GM12801 (cell line): Measurements from ENCODE around the gene CX3CR1.

ENCODE experiments used
- TF ChIP-seq, protein P1 (sequence below): IDR thresholded peaks from one replicate; pipeline ENCODE4 v1.5.1; 2011; ENCODE audit warnings: control low read depth; ENCODE audit not compliant: insufficient read length; ENCODE audit errors: extremely low read depth

The CX3CR1 gene

DNA sequence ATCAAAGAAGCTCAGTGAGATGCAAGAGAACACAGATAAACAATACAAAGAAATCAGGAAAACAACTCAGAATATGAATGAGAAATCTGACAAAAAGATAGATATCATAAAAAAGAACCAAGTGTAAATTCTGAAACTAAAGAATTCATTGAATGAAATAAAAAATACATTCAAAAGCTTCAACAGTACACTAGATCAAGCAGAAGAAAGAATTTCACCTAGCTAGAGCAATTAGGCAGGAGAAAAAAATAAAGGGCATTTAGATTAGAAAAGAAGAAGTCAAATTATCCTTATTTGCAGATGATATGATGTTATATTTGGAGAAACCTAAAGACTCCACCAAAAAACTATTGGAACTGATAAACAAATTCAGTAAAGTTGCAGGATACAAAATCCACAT lies 19.4 kb upstream of the CX3CR1 start:
- TF ChIP-seq, protein P1, sequence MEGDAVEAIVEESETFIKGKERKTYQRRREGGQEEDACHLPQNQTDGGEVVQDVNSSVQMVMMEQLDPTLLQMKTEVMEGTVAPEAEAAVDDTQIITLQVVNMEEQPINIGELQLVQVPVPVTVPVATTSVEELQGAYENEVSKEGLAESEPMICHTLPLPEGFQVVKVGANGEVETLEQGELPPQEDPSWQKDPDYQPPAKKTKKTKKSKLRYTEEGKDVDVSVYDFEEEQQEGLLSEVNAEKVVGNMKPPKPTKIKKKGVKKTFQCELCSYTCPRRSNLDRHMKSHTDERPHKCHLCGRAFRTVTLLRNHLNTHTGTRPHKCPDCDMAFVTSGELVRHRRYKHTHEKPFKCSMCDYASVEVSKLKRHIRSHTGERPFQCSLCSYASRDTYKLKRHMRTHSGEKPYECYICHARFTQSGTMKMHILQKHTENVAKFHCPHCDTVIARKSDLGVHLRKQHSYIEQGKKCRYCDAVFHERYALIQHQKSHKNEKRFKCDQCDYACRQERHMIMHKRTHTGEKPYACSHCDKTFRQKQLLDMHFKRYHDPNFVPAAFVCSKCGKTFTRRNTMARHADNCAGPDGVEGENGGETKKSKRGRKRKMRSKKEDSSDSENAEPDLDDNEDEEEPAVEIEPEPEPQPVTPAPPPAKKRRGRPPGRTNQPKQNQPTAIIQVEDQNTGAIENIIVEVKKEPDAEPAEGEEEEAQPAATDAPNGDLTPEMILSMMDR: no peak

DNA sequence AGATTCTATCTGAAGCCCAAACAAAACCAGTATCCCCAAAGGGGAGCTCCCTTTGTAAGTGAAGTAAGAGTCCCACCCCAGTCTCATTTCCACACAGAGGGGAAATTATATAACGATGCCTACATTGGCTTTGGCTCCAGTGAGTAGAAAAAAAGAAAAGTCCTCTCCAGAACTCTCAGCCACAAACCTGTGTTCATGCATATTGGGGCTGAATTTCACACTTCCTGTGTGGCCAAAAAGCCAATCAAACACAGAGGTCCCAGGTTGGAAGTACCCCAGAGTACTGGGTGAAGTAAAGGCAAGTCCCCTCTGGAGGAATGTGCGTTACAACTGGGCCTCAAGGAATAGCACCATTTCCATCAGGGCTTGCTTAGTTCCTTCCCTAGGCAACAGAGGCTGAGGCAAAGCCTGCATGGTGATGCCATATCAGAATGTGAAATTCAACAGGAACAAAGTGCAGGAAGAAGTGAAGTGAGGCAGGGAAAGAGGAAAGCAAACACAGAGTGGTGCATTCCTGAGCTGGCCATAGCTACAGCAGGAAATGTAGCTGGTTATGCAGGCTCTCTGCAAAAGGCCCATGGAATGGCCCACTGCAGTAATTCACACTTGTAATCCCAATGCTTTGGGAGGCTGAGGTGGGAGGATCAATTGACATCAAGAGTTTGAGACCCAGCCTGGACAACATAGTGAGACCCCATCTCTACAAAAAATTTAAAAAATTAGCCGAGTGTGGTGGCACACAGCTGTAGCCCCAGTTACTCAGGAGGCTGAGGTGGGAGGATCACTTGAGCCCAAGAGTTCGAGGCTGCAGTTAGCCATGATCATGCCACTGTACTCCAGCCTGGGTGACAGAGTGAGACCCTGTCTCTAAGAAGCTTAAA lies 16.6 kb upstream of the CX3CR1 start:
- TF ChIP-seq, protein P1: no peak

DNA sequence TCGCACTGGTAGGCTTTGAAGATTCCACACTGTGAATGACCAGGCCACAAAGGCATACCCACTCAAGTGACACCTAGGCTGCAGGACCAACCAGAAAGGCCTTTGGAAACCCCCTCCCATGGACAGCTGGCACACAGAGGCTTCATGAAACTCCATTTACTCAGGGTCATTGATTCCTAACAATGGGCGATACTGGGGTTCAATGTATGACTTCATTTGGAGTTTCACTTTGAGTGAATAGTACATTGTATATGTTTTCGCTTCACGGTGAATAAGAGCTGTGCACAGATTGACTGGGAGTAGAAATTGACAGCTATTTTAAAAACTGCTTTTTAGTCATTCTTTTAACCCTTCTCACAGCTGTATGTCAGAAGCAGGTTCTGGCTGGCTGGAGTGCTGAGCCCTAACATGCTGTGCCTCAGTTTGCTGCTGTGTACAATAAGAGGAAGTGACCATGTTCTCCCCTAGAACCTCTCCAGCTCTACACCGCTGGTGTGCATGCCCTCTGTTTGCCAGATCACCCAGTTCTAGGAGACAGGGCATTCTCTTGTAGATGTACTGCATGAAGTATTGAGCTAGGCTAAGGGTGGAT lies 15.4 kb upstream of the CX3CR1 start:
- TF ChIP-seq, protein P1: no peak

DNA sequence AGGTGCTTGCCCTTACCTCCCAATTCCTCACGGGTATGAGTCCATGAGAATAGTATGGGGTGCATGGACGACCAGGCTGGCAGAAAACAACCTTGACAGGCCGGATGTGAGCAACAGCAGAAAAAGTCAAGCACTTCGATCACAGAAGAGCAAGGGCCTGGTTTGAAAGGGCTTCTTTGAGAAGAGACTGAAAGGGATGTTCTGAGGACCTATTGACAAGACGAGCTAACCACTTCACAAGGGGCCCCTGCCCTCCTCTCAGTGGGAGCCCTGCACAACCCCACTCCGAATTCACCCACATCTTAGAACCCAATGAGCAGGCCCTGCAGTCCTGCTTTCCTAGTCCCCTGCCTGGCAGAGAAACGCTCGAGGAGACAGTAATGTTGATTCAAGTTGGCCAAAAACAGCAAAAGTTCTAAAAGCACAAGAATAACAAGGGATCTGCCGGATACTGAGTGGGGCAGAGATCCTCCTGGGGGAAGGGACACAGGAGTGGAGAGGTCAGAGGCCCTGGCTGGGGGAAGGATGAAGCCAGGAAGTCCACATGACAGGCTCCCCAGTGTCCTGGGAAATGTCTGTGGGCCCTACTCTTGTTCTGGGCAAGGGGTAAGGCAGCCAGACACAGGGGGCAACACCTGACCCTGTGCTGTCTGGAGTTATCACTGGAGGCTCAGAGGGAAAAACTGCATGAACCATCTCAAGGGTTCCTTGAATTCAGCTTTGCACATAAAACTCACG lies 14.8 kb upstream of the CX3CR1 start:
- TF ChIP-seq, protein P1: no peak

DNA sequence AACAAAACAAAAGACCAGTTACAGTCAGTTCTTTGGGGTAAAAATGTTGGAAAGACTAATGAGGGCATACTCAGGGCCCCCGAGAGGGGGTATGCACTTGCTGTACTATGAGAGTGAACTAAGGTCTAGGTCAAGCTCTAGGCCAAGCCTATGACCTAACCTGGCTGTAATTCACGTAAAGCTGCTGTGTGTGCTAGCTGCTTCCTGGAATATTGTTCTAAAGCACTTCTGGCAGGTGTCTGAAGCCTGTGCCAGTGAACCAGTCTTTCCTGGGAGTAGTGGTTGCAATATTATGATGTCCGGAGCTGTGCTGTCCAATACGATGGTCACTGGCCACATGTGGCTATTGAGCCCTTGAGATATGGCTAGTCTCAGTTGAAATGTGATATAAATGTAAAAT lies 13.1 kb upstream of the CX3CR1 start:
- TF ChIP-seq, protein P1: no peak

DNA sequence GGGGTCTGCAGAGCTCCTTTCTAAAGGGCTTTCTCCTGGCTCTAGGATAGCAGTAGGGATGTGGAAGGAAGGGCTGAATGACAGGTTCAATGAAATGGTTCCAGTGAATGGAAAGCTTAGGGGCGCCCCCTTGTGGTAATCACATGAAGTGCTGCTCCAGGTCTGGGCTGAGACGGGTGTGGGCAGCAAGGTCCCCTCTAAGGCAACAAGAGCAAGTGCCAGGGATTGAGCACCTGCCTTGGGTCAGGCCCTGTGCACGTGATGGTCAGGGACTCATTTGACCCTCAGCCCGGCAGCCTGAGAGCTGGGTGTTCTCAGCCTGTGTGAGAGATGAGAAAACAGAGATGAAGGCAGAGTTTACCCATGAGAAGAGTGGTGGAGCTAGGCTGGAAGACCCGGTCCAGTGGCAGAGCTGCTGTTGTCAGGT lies 12.1 kb upstream of the CX3CR1 start:
- TF ChIP-seq, protein P1: no peak

DNA sequence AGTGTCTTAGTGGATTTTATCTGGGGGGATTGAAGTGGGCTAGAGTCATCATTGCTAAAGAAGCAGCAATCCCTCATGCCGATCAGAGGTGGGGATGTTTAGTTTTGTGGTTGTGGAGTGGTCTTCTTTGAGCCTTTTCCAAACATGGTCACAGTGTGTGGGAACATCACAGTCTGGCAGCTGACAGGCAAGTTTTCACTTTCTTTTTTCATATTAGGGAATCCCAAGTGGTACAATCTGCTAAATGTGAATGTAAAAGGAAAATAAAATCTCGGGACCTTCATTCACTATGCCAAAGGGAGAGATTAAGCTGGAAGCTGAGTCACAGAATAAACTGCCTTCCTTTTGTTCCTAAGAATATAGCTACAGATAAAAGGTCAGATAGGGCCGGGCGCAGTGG lies 10.4 kb upstream of the CX3CR1 start:
- TF ChIP-seq, protein P1: no peak
